ENCODE measurements around the gene SALL3. TPM values are rescaled to one million over a fixed set of nuclear protein-coding genes. Genes with fewer than 3 reads are reported as not detected.
A peak's percentile ranks its signal among the peaks of the same experiment; 100 is the strongest.

Gene SALL3
- total and polyA plus RNA-seq, 2 experiments from 2014 or later: 0.30 to 1.1 TPM

- TF ChIP-seq EZH2phosphoT487 (IDR thresholded peaks at IDR 0.05; ENCODE audit: low read depth, severe bottlenecking, unreplicated experiment) (peak; percentile 11), EZH2 (IDR thresholded peaks at IDR 0.05; ENCODE audit: borderline replicate concordance) (no peak)
- TF ChIP-seq, protein P1, sequence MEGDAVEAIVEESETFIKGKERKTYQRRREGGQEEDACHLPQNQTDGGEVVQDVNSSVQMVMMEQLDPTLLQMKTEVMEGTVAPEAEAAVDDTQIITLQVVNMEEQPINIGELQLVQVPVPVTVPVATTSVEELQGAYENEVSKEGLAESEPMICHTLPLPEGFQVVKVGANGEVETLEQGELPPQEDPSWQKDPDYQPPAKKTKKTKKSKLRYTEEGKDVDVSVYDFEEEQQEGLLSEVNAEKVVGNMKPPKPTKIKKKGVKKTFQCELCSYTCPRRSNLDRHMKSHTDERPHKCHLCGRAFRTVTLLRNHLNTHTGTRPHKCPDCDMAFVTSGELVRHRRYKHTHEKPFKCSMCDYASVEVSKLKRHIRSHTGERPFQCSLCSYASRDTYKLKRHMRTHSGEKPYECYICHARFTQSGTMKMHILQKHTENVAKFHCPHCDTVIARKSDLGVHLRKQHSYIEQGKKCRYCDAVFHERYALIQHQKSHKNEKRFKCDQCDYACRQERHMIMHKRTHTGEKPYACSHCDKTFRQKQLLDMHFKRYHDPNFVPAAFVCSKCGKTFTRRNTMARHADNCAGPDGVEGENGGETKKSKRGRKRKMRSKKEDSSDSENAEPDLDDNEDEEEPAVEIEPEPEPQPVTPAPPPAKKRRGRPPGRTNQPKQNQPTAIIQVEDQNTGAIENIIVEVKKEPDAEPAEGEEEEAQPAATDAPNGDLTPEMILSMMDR (IDR thresholded peaks at IDR 0.05; ENCODE audit: poor library complexity): no peak
- H3K4me2 ChIP-seq: no peak overlapping the region
- no peaks in the 10 kb centered on the region for H3K79me2 ChIP-seq
- peaks cover 86% of the 10 kb centered on the region for H3K27me3 ChIP-seq
- no peaks in the 10 kb centered on the region for H4K20me1 ChIP-seq (ENCODE audit: insufficient read depth, poor library complexity, severe bottlenecking)
- H3K4me1 ChIP-seq (ENCODE audit: insufficient read depth): peaks cover 5% of the 10 kb centered on the region
- H3K36me3 ChIP-seq (replicated peaks; ENCODE audit: insufficient read depth, low read depth): no peaks in the 10 kb centered on the region
- H3K4me3 ChIP-seq: no peak overlapping the region
- H2AFZ ChIP-seq: no peak overlapping the region
- H3K27ac ChIP-seq: no peak overlapping the region
- H3K9me2 ChIP-seq (replicated peaks; ENCODE audit: insufficient read depth): no peaks in the 10 kb centered on the region
- no peak for DNase-seq (ENCODE audit: low spot score)
- 24% methylated on average over 4 of the region's 4 CpGs for WGBS (ENCODE audit: low lambda C conversion rate, missing lambda C conversion rate)
- H3K9me3 ChIP-seq (ENCODE audit: low read depth): no peaks in the 10 kb centered on the region
Measured at GRCh38 chr18:78975699-78976335, 3.8 kb upstream of the SALL3 start.

DNA sequence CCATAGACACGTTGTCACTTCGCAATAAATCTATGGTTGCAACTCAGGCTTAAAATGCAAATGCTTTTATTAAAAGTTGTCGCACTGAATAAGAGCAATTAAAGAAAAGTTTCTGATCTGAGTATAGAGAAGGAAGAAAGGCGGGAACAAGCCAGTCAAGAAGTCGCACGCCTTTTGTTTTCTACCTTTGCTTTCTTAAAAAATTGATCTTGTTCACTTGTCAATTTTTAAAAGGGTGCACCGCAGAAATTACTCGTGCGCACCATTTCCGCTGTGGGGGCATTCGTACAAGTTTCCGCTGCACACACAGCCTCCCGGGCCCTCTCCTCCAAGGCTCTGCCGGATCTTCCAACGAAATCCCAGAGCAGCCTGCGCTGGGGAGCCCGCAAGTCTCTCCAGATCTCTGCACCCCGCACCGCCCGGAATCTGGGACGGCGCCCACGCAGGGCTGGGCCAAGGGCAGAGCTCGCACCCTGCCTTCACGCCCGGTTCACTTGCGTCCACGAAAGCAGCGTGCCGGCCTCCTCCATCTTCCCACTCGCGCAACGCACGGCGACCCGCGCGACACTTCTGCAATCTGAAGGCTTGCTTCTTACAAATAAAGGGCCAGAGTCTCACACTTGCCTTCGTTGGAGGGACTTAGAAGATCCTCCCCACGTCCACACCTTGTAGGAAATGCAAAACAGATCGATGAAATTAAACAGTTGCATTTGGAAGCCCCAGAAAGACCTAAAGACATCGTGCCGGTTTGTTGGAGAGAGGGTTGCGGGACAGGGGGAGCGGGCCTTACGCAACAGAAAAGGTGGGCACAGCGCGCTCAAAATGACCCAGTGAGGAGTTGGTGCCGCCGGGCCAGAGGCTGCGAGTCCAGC, 2.6 kb upstream of the SALL3 start:
- WGBS (ENCODE audit: low lambda C conversion rate, missing lambda C conversion rate): 10% methylated on average over 51 of the region's 51 CpGs
- Histone ChIP-seq H3K36me3 (replicated peaks; ENCODE audit: insufficient read depth, low read depth) (no peaks in the 10 kb centered on the region), H3K4me1 (ENCODE audit: insufficient read depth) (peaks cover 5% of the 10 kb centered on the region), H3K9me2 (replicated peaks; ENCODE audit: insufficient read depth) (no peaks in the 10 kb centered on the region), H3K79me2 (no peaks in the 10 kb centered on the region), H3K4me2 (no peak overlapping the region), H2AFZ (no peak overlapping the region), H3K9me3 (ENCODE audit: low read depth) (no peaks in the 10 kb centered on the region), H4K20me1 (ENCODE audit: insufficient read depth, poor library complexity, severe bottlenecking) (no peaks in the 10 kb centered on the region), H3K4me3 (no peak overlapping the region), H3K27me3 (peaks cover 86% of the 10 kb centered on the region), H3K27ac (no peak overlapping the region)
- no peak for DNase-seq (ENCODE audit: low spot score)
- peak; percentile 75 for TF ChIP-seq EZH2 (IDR thresholded peaks at IDR 0.05; ENCODE audit: borderline replicate concordance)
- no peak for TF ChIP-seq EZH2phosphoT487 (IDR thresholded peaks at IDR 0.05; ENCODE audit: low read depth, severe bottlenecking, unreplicated experiment)
- TF ChIP-seq, protein P1 (IDR thresholded peaks at IDR 0.05; ENCODE audit: poor library complexity): no peak

GRCh38 chr18:78977637-78978348, 1.8 kb upstream of the SALL3 start:
- no peaks in the 10 kb centered on the region for H3K9me2 ChIP-seq (replicated peaks; ENCODE audit: insufficient read depth)
- WGBS (ENCODE audit: low lambda C conversion rate, missing lambda C conversion rate): 2% methylated on average over 32 of the region's 34 CpGs
- no peak overlapping the region for H2AFZ ChIP-seq
- H3K4me1 ChIP-seq (ENCODE audit: insufficient read depth): peaks cover 5% of the 10 kb centered on the region
- H3K9me3 ChIP-seq (ENCODE audit: low read depth): no peaks in the 10 kb centered on the region
- no peak for DNase-seq (ENCODE audit: low spot score)
- no peak overlapping the region for H3K27ac ChIP-seq
- H4K20me1 ChIP-seq (ENCODE audit: insufficient read depth, poor library complexity, severe bottlenecking): no peaks in the 10 kb centered on the region
- peak overlapping the region; percentile 70 for H3K4me2 ChIP-seq
- H3K4me3 ChIP-seq: no peak overlapping the region
- TF ChIP-seq, protein P1 (IDR thresholded peaks at IDR 0.05; ENCODE audit: poor library complexity): no peak
- TF ChIP-seq EZH2 (IDR thresholded peaks at IDR 0.05; ENCODE audit: borderline replicate concordance) (no peak), EZH2phosphoT487 (IDR thresholded peaks at IDR 0.05; ENCODE audit: low read depth, severe bottlenecking, unreplicated experiment) (no peak)
- H3K36me3 ChIP-seq (replicated peaks; ENCODE audit: insufficient read depth, low read depth): no peaks in the 10 kb centered on the region
- H3K79me2 ChIP-seq: no peaks in the 10 kb centered on the region
- peaks cover 86% of the 10 kb centered on the region for H3K27me3 ChIP-seq
